Stimulated activated CD8-positive, alpha-beta memory T cell treated with anti-CD3 and anti-CD28 coated beads, Interleukin-4, amount 100 ng/mL, for 24 hours (primary cell): ENCODE data around the gene IQSEC1.

Experiments
- DNase-seq: peaks from one replicate; pipeline ENCODE4 v3.0.0-alpha.2; 2020; ENCODE audit warnings: low read depth

Gene IQSEC1

DNA sequence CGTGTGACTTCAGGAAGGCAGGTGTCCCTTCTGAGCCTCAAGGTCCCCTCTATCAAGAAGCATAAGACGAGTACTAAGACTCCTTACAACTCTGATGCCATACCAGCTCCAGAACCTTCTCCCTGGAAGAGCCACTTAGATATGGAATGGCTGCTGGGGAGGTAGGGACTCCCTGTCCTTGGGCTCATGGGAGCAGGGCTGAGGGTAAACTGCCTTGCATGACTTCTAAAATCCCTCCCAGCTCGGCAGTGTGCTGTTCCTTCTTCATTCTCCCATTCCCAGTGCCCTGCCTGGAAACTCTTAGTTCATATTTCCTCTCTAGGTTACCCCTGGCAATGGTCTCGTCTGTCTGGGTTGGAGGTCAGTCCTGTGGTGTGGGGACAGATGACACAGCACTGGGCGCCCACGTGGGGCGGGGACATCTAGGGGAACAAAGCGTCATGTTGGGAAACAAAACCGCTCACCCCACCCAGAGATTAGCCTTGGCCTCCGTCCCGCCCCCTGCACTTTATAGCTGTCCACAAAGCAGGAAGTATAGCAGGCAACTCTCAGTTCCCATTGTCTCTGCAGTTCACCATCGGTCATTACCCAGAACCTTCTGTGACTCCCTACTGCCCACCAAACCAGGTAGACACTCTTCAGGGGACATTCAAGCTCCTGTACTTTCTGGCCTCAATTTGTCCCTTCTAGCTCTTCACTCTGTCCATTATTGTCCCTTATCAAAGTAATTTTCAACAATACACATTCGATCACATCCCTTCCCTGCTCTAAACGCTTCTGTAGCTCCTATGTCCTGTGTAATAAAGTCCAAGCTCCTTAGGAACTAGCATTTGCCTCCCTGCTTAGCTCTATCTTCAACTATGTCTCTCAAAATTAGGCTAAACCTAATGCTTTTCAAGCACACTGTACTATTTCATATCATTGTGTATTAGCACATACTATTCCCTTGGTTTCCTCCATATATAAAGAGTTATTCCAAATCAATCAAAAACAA is 73.8 kb downstream of the IQSEC1 start:
- no peak for DNase-seq

DNA sequence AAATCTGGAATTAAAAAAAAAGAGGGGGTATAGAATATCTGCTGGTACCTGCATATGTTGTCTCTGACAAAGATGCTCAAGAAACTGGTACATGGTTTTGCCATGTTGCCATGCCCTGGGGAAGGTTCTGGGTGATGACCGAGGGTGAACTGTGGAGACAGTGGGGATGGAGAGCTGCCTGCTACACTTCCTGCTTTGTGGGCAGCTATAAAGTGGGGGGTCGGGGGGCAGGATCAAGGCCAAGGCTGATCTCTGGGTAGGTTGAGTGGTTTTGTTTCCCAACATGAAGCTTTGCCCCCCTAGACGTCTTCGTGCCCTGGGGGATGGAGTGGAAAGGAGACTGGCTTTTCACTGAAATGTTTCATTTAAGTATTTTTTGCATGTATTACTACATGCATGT is 74.6 kb downstream of the IQSEC1 start:
- no peak for DNase-seq

DNA sequence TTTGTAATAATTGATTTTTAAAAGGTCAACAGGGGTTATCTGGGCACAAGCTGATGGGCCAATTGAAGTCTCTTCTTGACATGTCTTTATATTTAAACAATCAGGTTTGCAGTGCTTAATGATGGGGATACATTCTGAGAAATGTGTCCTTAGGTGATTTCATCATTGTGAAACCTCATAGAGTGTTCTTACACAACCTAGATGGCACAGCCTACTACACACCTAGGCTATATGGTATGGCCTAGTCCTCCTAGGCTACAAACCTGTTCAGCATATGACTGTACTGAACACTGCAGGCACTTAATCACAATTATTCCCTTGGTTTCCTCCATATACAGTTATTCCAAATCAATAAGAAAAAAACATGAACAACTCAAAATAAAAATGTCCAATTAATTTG is 75.8 kb downstream of the IQSEC1 start:
- DNase-seq = no peak

DNA sequence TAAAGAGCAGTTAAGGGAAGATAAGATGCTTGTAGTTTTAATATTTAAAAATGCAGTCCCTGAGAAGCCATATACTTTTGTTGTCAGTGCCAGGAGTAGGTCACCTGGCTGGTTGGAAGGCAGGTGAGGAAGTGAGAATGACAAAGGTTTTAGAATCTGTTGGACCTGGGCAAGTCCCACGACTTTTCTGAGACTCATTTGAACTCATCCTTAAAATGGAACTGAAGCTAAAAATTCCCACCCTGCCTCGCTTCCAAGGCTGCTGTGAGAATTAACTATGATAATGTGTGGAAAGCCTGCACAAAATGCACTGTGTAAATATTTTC is 77.1 kb downstream of the IQSEC1 start:
- DNase-seq = no peak

DNA sequence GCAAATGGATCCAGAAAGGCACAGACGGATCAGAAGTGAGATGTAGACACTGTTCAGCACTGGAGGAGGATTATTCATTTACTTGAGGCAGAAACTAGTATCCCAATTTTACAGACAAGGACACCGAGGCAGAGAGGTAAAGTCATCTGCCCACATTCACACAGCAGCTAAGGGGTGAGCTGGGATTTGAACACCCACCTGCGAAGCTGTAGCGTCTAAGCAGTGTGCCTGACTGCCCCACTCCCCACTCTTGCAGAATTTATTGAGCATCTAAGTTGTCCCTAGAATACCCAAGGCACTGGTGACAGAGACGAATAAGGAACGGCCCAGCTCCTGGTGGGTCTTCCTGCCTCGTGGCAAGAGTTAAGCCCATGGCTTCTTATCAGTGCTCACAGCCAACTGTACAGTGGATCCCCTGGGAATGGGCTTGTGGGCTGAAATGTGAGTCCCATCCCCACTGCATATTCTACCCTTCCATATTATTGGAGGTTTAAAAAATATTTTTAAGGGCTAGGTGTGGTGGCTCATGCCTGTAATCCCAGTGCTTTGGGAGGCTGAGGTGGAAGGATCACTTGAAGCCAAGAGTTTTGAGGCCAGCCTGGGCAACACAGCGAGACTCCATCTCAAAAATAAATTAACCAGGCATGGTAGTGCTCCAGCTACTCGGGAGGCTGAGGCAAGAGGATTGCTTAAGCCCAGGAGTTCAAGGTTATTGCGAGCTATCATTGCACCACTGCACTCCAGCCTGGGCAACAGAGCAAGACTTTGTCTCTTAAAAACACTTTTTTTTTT is 77.6 kb downstream of the IQSEC1 start:
- no peak for DNase-seq

DNA sequence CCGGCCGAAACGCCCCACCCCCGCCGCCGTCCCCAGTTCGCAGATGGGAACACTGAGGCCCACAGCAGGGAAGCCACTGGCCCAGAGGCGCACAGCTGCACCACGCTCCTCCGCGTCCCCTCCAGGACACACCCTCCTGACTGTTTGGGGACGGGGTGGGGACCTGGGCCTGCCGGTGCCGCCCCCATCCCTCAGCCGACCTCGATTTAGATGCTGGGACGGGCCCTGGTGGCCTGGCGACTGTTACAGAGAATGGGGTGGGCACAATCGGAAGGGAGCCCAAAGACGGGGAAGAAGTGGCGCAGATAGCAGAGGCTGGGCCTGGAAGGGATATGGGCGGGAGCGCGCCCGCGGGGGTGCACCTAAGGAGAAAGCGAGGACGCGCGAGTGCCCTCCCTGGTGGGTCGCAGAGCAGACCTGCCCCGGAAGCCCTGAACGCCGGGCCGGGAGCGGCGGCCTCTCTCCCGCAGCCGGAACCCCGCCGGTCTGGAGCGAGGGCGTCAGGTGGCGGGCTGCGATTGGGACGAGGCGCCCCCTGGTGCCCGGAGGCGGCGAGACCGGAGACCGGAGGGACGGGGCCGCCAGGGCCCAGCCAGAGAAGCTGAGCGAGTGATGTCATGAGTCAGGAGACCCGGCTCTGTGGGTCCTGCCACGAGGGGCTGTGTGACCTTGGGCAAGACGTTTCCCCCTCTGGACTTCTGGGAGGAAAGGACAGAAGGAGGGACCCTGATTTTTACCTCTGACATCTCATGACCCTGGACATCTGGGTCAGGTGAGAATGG is 78.4 kb downstream of the IQSEC1 start:
- DNase-seq = peak; percentile 83

DNA sequence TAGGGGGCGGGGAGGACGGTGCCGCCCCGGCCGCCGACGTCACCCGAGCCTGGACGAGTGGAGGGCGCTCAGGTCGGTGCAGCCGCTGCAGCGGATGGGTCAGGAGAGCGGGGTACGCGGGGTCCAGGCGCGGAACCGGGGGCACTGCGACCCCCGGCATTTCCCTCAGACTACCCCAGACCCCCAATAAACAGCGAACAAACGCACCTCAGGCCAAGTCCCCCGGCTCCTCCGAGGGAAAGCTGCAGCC is 78.9 kb downstream of the IQSEC1 start:
- DNase-seq = no peak

DNA sequence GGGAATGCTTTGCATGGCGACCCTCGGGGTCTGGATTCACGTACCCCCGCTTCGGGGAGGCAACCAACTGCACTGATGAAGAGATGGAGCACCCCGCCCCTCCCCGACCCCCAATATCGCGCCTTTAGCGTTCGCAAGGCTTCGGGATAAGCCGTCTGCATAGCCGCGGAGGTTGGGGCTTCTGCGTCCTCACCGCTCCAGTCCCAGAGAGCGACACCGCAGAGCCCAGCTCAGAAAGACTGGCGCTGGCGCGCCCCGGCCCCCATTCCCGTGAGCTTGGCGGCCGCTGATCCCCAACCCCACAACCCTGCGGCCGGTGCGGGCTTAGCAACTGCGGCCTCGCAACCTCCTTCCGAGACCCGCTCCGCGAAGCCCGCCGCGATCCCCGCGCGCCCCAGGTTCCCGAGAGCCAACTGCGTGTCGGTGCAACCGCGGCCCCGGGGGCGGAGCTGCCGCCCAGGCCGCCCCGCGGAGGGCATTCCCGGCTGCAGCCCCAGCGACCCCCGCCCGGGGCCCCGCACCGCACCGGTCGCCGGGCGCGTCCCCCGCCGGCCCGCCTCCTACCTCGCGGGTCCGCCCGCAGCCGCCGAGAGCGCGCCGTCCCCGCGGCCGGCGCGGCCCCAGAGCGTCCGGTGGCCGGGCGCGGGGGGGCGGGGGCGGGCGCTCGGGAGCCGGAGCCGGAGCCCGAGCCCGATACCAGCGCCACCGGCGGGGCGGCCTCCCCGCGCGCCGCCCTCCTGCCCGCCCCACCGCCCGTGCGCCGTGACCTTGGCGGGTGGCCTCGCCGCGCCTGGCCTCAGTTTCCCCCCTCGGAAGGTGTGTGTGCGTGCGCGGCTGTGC is 79.5 kb downstream of the IQSEC1 start:
- no peak for DNase-seq

DNA sequence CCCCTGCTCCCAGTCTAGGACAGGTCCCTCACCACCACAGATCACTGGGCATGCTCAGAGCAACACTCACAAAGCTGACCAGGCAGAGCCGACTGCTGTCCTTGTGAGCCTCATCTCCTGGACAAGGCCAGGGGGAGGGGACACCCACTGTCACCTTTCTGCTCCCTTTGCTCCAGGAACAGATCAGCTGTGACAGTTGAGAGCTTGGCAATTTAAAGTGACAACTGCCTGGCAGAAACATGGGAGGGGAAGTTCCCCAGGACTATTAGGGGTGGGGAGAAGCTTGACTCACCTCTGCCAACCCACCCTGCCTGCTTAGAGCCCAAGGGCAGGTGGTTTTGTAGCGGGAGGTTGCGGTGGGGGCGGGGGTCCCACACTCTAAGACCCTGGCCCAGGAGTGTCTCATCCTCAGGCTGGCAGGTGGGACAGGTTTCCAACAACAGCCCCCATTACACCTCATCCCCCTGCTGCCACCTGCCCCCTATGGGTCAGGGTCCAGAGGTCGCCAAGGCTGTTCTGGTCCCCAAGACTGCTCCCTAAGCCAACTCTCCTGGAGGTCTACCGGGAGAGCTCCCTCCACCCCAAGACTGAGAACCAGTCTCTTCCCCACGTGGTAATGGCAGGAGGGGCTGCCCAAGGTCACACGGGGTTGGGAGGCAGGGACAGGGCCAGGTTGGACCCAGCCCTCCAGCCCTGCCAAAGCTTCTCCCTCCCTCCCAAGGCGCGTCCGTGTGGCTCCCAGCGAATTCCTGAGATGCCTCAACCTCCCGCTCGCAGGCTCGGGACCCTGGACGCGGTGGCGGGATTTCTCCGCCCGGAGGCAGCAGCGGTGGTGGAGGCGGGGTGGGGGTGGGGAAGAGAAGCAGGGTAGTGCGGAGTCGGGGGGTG is 80.4 kb downstream of the IQSEC1 start:
- no peak for DNase-seq

DNA sequence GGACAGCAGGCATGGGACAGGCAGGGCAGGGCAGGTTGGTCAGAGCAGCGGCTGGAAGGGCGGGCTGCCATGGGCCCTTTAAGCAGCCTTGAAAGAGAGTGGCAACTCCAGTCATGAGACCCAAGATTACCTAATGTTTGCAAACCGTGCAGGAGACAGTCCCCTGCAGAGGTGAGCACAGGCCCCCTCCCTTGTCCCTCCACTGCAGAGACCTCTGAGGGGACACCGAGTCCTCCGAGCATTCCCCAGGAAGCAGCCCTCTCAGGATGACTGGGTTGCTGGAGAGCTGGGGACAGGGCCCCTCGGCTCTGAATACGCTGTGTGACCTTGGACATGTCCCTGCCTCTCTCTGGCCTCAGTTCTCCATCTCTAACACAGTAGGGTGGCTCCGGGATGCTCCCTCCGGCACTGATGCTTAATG is 81.4 kb downstream of the IQSEC1 start:
- no peak for DNase-seq

DNA sequence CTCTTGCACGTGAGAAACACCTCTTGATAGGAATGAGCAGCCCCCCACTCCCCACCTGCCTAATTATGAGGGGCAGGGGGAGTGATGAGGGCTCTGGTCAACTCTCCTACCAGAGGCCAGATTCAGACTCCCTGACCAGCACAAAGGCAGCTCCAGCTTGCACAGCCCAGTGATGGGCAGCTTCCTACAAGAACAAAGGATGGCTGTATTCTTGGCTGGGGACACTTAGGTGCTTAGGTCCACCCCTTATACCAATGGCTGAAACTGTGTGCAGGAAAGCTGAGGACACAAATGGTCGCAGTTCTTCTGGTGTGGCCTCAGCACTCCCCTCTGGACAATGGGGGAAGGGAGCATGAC is 81.8 kb downstream of the IQSEC1 start:
- DNase-seq = no peak

DNA sequence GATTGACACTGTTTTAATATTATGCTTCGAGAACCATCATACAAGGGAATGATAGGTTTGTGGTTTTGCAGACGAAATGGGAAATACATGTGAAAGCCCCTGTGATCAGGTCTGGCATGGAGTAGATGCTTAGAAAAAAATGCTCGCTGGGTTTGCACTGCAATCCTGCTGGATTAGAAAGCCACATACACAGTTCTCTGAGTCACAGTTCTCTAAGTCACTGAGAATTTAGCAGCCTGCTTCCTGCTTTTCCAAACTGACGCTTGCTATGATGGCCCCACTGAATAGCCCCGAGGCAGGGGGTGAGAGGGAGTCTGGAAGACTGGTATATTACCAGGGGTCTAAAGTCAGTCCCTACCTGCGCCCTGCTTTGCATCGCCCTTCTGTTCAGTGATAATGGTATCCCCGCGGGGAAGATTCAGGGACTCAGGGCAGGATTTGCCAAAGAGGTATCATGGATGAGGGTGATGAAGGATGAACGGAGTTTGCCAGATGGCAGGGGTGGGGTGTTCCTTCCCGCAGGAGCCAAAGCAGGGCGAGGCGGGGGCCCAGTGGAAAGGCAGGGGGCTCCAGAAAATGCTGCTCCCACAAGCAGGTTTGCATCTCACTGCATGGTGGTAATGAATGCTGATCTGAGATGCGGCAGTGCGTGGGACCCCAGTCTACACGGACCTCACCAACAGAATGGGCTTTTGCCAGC is 82.3 kb downstream of the IQSEC1 start:
- DNase-seq = no peak

DNA sequence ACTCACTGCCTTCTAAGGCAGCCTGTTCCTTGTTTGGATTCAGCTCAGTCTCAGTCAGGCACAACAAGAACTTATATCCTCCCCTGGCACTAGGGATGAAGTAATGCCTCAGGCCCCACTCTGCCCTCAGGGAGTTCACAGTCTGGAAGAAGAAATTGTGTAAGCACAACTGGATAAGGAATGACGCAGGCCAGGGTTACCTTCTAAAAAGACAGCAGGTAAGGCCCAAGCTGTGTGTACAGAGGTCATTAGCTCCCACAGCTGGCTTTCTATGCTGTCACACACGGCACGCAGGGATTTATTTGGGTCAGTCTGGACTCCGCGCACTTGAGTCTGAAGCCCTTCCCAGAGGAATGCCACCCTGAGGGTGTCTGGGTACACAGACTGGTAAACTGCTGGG is 82.9 kb downstream of the IQSEC1 start:
- no peak for DNase-seq

DNA sequence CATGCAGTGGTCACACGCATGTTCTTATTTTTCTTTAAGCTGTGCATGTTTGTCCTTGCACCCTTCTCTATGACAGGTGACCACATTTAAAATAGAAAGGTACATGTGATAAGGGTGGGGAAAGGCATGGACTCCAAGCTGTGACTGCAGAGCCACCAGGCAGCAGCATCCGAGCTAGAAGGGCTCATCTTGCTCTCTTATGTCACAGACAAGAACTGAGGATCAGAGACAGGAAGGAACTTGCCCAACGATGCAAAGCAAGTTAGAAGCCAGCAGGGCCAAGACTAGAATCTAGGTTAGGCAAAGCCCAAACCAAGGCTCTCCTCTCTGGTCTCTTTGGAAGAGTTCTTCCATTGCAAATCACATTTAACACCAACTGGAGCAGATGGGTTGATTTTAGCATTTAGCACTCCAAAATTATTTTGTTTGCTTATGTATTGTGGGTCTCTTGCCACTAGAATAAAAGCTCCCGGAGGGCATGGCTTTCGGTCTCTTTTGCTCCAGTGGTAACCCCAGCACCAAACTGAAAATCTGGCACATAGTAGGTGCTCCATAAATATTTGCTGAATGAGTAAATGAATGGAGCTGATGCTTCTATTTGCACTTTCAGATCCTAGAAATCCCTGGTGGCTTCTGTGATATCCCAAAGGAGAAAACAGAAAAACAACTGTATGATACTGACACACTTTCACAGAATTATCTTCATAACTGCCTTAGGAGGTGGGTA is 84.3 kb downstream of the IQSEC1 start:
- DNase-seq = no peak

DNA sequence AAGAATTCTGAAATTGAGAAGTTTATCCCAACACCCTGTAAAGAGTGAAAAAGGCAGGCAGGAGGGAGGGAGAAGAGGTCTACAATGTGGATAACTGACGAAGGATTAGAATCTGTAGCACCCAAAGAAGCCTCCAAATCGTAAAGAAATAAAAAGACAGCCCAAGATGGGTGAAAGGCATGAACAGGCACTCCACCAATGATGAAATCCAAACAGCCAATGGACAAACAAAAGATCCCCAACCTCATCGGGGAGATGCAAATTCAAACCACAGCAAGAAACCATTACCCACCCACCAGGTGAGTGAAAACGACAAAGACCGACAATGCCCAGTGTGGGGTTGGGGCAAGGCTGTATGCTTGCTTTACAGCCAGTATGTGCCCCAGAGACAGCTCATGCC is 85.6 kb downstream of the IQSEC1 start:
- DNase-seq = no peak

DNA sequence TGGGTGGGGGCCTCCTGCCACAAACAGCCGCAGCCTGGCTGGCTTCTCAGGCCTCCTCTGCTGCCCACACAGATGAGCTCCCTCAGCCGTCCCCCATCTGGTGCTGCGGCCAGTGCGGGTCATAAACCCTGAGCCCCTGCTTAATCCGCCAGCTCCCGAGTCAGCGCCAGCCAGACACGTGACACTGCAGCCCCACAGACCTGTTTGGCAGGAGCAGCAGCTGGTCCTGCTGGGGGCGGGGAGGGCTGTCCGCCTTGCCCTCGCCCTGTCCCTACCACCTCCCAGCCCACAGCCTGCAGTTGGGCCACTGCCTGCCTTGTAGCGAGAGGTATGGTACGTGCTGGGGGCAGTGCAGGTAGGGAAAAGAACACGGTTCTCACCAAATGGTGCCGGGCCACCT is 86.2 kb downstream of the IQSEC1 start:
- DNase-seq = no peak

DNA sequence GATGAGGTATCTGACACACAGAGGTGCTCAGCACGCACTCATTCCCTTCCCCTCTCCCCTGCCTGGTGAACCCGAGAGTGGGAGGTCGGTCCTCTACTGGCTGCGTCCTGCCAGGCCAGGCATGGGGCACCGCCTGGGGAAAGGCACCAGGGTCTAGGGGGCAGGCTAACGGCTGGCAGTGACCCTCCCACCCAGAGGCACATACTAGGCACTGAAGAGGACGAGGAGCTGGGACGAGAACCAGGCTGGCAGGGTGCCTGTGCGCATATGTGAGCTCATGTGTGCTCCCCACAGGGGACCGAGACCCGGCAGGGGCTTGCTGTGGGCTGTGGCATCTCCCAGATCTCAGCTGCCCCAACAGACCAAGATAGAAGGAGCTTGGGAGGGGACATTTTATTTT is 86.7 kb downstream of the IQSEC1 start:
- no peak for DNase-seq

DNA sequence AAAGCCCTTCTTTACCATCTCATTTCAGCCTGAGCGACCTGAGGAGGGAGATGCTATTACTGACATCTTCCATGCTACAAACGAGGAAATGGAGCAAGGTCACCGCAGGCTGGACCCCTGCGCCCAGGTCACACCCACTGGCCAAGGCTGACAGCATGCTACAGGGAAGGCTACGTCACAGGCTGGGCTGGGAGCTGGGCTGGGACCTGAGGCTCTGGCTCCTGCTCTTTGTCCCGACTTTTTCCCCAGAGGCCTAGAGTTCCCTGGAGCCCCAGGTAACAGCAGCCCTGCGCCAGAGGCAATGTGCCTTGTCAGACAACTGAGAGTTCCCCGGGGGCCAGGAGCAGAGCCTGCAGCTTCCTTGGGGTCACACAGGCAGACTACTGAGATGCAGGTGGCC is 87.2 kb downstream of the IQSEC1 start:
- no peak for DNase-seq

DNA sequence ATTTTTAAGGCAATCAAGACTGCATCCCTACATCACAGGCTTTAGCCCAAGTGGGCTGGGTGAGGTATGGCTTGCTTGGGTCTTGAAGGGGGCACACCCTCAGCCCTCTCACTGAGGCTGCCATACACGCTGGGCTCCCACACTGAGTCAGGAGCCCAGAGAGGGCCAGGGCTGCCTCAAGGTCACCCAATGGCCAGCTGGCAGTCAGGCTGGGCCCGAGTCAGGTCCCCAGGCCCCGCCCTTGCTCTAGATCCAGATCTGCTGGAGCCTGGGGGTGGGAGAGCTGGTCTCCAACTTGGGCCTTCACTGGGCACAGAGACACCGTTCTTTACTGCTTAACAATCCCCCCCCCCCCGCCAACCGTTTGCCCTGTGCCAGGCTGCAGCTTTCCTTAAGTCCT is 88.1 kb downstream of the IQSEC1 start:
- DNase-seq = no peak
